A549 (cell line): Measurements from ENCODE around the gene LAMTOR2. TPM values are rescaled to one million over a fixed set of nuclear protein-coding genes. Genes with fewer than 3 reads are reported as not detected.

Experiments used
- ATAC-seq, 2 experiments: fragments of 200-7000 bp in 1 of 2; fragments of >200 bp in 1 of 2; cut with Nextera tagmentation in 1 of 2; cut with Tn5 transposase in 1 of 2; 3 replicates each; pipeline versions ENCODE4 v1.8.0 to v1.9.1; 2018 to 2020; ENCODE audit warnings: mild to moderate bottlenecking in 1 of 2, moderate library complexity in 1 of 2
- CTCF ChIA-PET: fragments of 300-600 bp; sonication (Branson Sonifier 250); formaldehyde crosslinking; extraction: SDS; loops from one replicate; lab custom pipeline; 2021; ENCODE audit warnings: antibody characterized with exemption, inconsistent platforms; lab: Yijun Ruan, JAX
- POLR2A ChIA-PET: fragments of 350-600 bp; formaldehyde crosslinking; extraction: SDS; loops from one replicate; lab custom pipeline; 2021; ENCODE audit warnings: antibody characterized with exemption, inconsistent platforms; lab: Yijun Ruan, JAX
- DNase-seq, 2 experiments: peaks; one replicate each; pipeline versions ENCODE4 v3.0.0 to v3.0.0-alpha.2; 2011 to 2016; ENCODE audit warnings: low read depth in 1 of 2, low spot score in 1 of 2
- FAIRE-seq: peaks from 2 replicates; lab custom pipeline; 2011; peaks lifted over from hg19 to GRCh38; lab: Jason Lieb, UNC
- H3K27ac ChIP-seq, 2 experiments: fragments of >200 bp; sonication (Bioruptor Twin); formaldehyde crosslinking; 3 replicates each; pipeline ENCODE4 v1.5.1; 2016 to 2017
- H3K4me1 ChIP-seq: fragments of >200 bp; sonication (Bioruptor Twin); formaldehyde crosslinking; 3 replicates; pipeline ENCODE4 v1.6.1; 2016
- H3K4me2 ChIP-seq: fragments of >200 bp; sonication (Bioruptor Twin); formaldehyde crosslinking; 3 replicates; pipeline ENCODE4 v1.6.1; 2016
- H3K4me3 ChIP-seq: fragments of >200 bp; sonication (Bioruptor Twin); formaldehyde crosslinking; 3 replicates; pipeline ENCODE4 v1.5.1; 2016
- H3K9me3 ChIP-seq: fragments of >200 bp; sonication (Bioruptor Twin); formaldehyde crosslinking; 3 replicates; pipeline ENCODE4 v1.6.1; 2016
- ATOH8 ChIP-seq: fragments of 250-450 bp; sonication (Bioruptor Pico); IDR thresholded peaks from 2 replicates; pipeline ENCODE4 v1.5.0; 2020; ENCODE audit warnings: low read depth, mild to moderate bottlenecking, moderate library complexity
- CTCF ChIP-seq: fragments of >200 bp; sonication (Bioruptor Twin); formaldehyde crosslinking; IDR thresholded peaks from 3 replicates; pipeline ENCODE4 v1.5.1; 2016
- ELK1 ChIP-seq: fragments of 150-350 bp; IDR thresholded peaks from 2 replicates; pipeline ENCODE4 v1.6.1; 2014; ENCODE audit warnings: low read depth, mild to moderate bottlenecking, low read length
- HEYL ChIP-seq: fragments of 250-450 bp; sonication (Bioruptor Pico); IDR thresholded peaks from 2 replicates; pipeline ENCODE4 v1.8.0; 2021; ENCODE audit warnings: mild to moderate bottlenecking, moderate library complexity
- JUN ChIP-seq, 2 experiments: fragments of >200 bp; sonication (Bioruptor Twin); formaldehyde crosslinking; IDR thresholded peaks; 2 replicates in 1 of 2; 3 replicates in 1 of 2; pipeline ENCODE4 v1.6.1; 2016 to 2017
- KDM1A ChIP-seq: fragments of 200-600 bp; sonication (generic); IDR thresholded peaks from 2 replicates; pipeline ENCODE4 v1.6.1; 2016; ENCODE audit warnings: low read depth, mild to moderate bottlenecking
- MAX ChIP-seq: IDR thresholded peaks from 2 replicates; pipeline ENCODE4 v1.6.1; 2012
- MAZ ChIP-seq: fragments of 150-350 bp; IDR thresholded peaks from 2 replicates; pipeline ENCODE4 v1.6.1; 2014; ENCODE audit warnings: antibody characterized with exemption, low read depth, low read length, borderline replicate concordance
- PHF8 ChIP-seq: fragments of 200-600 bp; sonication (generic); IDR thresholded peaks from 2 replicates; pipeline ENCODE4 v1.6.1; 2016; ENCODE audit warnings: low read depth, mild to moderate bottlenecking, antibody characterized with exemption, moderate library complexity, borderline replicate concordance
- POLR2A ChIP-seq: IDR thresholded peaks from 2 replicates; pipeline ENCODE4 v1.6.1; 2012; ENCODE audit warnings: mild to moderate bottlenecking, low read length
- RAD21 ChIP-seq, 2 experiments: fragments of >200 bp in 1 of 2; sonication (Bioruptor Twin) in 1 of 2; formaldehyde crosslinking in 1 of 2; IDR thresholded peaks in 1 of 2; conservative IDR thresholded peaks in 1 of 2; 2 replicates in 1 of 2; 3 replicates in 1 of 2; pipeline ENCODE4 v1.6.1; 2012 to 2018; ENCODE audit warnings: inconsistent platforms in 1 of 2
- TP53 ChIP-seq: fragments of 250-450 bp; sonication (Bioruptor Pico); IDR thresholded peaks from 2 replicates; pipeline ENCODE4 v1.5.0; 2021; ENCODE audit warnings: mild to moderate bottlenecking, moderate library complexity
- WGBS: methylation state at CpG from one replicate; pipeline ENCODE4 v1.1.6; 2017; ENCODE audit errors: missing lambda C conversion rate; 5-methylcytosine and 5-hydroxymethylcytosine counted together
- polyA plus RNA-seq, 4 experiments: library from polyadenylated mRNA; depleted of rRNA in 3 of 4; stranded (reverse); fragments of >200 nt; fragmentation: RNase III in 1 of 4; extraction: RNeasy Plus Mini Kit Qiagen cat#74134 plus additional on column Dnase treatment in 1 of 4; gene quantifications; 2 replicates in 3 of 4; 3 replicates in 1 of 4; pipeline ENCODE4 v1.2.3, GENCODE V29; 2011 to 2017

The LAMTOR2 gene
- polyA plus RNA-seq, 2 of the 4 experiments (the other 2 are of a cell fraction) = 63.0 to 171 TPM

GRCh38 chr1:156052862-156053767 lies 1.5 kb upstream of the LAMTOR2 start:
- WGBS = 9% methylated on average over 21 of the region's 63 CpGs
- POLR2A ChIA-PET = interaction anchor here (0.6 to 0.7 kb wide), 3 partner anchors 75 to 189 kb away, joined by 3 to 7 read pairs (median 3); partner anchors contain the start of gene ARHGEF2
- peak; percentile 58; the same call in 1 of the 2 replicates for TF ChIP-seq MAX
- no peak for TF ChIP-seq ATOH8 (CRISPR knock-in tag)
- TF ChIP-seq KDM1A = 0 out of 2 replicates have a peak, but pooled peaks have one; percentile 18
- TF ChIP-seq, all 56 proteins: peak for 2
- Histone ChIP-seq H3K4me3 (peak overlapping the region; percentile 85), H3K4me1 (peaks cover 10% of the 10 kb centered on the region; the same call in 2 of the 3 replicates), H3K9me3 (no peaks in the 10 kb centered on the region), H3K4me2 (peak overlapping the region; percentile 65), H3K27ac (peak overlapping the region; percentile 94 to 97)
- DNase-seq (peak; percentile 80 to 86), FAIRE-seq (no peak), ATAC-seq (peak; percentile 56 to 66)
- CTCF ChIA-PET = interaction anchor here (0.6 to 3.1 kb wide), 14 partner anchors 11 to 202 kb away, joined by 3 to 20 read pairs (median 6); no protein-coding TSS in a partner anchor

GRCh38 chr1:156053768-156054499 lies 648 bp upstream of the LAMTOR2 start, which contains the start of gene UBQLN4:
UBQLN4 (minus strand) TSS chr1:156053798; CDS start chr1:156053701, 97 bp downstream.
- under 1% methylated on average over 14 of the region's 49 CpGs for WGBS
- Histone ChIP-seq H3K4me1 (peaks cover 10% of the 10 kb centered on the region; the same call in 2 of the 3 replicates), H3K9me3 (no peaks in the 10 kb centered on the region), H3K4me2 (peak within 1 kb of the TSS; percentile 83), H3K4me3 (peak within 1 kb of the TSS; percentile 85), H3K27ac (peak within 1 kb of the TSS; percentile 94 to 97)
- DNase-seq (peak; percentile 84 to 87), ATAC-seq (peak; percentile 64 to 72), FAIRE-seq (no peak)
- peak; percentile 78; the same call in 1 of the 2 replicates for TF ChIP-seq MAZ
- TF ChIP-seq JUN (IDR thresholded peaks at IDR 0.05) = peak in 1 of 2 experiments; percentile 66; a peak in 3 of 5 replicates
- TF ChIP-seq RAD21 (conservative IDR thresholded peaks at IDR 0.05 in 1 of 2, IDR thresholded peaks at IDR 0.05 in 1 of 2) = 0 out of 5 replicates have a peak, but pooled peaks of 1 of the 2 experiments have one; percentile 11
- peak; percentile 34; the same call in 1 of the 2 replicates for TF ChIP-seq PHF8
- TF ChIP-seq TP53 = peak; percentile 66; the same call in 1 of the 2 replicates
- TF ChIP-seq HEYL (CRISPR knock-in tag) = no peak
- peak; percentile 53 for TF ChIP-seq CTCF
- TF ChIP-seq ELK1 = no peak
- peak; percentile 37 for TF ChIP-seq POLR2A
- CTCF ChIA-PET = interaction anchor here (0.5 to 3.1 kb wide), 17 partner anchors 11 to 203 kb away, joined by 3 to 20 read pairs (median 5); no protein-coding TSS in a partner anchor
- POLR2A ChIA-PET = no interaction called here
